ENCODE results near the gene STK11IP. TPM values are rescaled to one million over a fixed set of nuclear protein-coding genes. Genes with fewer than 3 reads are reported as not detected.

STK11IP gene
- total RNA-seq, 1 experiment from 2014 or later = 39.9 TPM

DNA sequence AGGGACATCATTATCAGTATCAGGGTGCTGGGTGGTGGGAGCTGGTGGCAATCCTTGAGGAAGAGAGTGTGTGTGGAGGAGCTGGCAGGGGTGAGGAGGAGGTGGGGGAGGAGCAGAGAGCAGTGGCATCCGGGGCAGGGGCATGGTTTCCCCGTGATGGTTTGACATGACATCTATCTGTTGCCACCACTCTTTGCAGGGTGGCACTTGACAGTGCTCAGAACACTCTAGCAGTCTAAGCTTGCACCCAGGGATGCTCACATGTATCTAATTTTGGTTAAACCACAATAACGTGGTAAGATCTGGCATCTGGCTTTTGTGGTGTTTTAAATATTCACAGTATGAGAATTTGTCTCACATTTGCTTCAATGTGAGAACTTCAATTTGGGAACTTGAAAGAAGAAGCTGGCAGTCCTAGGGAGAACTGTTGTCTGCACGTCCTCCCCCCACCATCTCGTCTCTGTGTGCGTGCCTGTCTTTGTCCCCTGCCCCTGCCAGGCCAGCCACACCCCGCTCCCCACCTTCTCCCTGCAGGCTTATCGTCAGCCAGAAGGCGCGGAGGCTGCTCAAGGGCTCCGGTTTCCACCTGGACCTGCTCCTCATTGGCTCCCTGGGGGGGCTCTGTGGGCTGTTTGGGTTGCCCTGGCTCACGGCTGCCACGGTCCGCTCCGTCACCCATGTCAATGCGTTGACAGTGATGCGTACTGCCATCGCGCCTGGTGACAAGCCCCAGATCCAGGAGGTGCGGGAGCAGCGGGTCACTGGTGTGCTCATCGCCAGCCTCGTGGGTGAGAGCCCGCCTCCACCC is 41.5 kb downstream of the STK11IP start (continued):
- TF ChIP-seq, protein P1, sequence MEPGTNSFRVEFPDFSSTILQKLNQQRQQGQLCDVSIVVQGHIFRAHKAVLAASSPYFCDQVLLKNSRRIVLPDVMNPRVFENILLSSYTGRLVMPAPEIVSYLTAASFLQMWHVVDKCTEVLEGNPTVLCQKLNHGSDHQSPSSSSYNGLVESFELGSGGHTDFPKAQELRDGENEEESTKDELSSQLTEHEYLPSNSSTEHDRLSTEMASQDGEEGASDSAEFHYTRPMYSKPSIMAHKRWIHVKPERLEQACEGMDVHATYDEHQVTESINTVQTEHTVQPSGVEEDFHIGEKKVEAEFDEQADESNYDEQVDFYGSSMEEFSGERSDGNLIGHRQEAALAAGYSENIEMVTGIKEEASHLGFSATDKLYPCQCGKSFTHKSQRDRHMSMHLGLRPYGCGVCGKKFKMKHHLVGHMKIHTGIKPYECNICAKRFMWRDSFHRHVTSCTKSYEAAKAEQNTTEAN (CRISPR knock-in tag; IDR thresholded peaks at IDR 0.05) = no peak
- no peak for TF ChIP-seq ZNF396 (CRISPR knock-in tag; IDR thresholded peaks at IDR 0.05; ENCODE audit: borderline replicate concordance)
- no peak for TF ChIP-seq CREB1 (CRISPR knock-in tag; IDR thresholded peaks at IDR 0.05)
- TF ChIP-seq ETV6 (CRISPR knock-in tag; IDR thresholded peaks at IDR 0.05) = no peak
- no peak for TF ChIP-seq FOXP4 (CRISPR knock-in tag; IDR thresholded peaks at IDR 0.05)
- TF ChIP-seq EMX1 (CRISPR knock-in tag; IDR thresholded peaks at IDR 0.05) = no peak
- TF ChIP-seq ZBTB21 (CRISPR knock-in tag; IDR thresholded peaks at IDR 0.05; ENCODE audit: borderline replicate concordance) = no peak
- no peak for TF ChIP-seq ZNF423 (CRISPR knock-in tag; IDR thresholded peaks at IDR 0.05)
- TF ChIP-seq, protein P2, sequence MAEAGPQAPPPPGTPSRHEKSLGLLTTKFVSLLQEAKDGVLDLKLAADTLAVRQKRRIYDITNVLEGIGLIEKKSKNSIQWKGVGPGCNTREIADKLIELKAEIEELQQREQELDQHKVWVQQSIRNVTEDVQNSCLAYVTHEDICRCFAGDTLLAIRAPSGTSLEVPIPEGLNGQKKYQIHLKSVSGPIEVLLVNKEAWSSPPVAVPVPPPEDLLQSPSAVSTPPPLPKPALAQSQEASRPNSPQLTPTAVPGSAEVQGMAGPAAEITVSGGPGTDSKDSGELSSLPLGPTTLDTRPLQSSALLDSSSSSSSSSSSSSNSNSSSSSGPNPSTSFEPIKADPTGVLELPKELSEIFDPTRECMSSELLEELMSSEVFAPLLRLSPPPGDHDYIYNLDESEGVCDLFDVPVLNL (CRISPR knock-in tag; IDR thresholded peaks at IDR 0.05; ENCODE audit: borderline replicate concordance, low read depth) = no peak

- ChIA-PET POLR2A (interaction anchor here (1.0 kb wide), 1 partner anchor 44 kb away, joined by 3 read pairs; no protein-coding TSS in a partner anchor), CTCF (interaction anchor here (1.3 to 6.8 kb wide), 13 partner anchors 11 to 103 kb away, joined by 4 to 72 read pairs (median 11); partner anchors contain the start of genes INHA, OBSL1 and SLC4A3)
- peaks cover 27% of the 10 kb centered on the region for H3K4me1 Mint-ChIP-seq
- DNase-seq (ENCODE audit: low spot score) (no peak), ATAC-seq (no peak)
- no peak overlapping the region for H3K27ac Mint-ChIP-seq
- H3K9me3 Mint-ChIP-seq = no peaks in the 10 kb centered on the region
- H3K36me3 Mint-ChIP-seq = no peaks in the 10 kb centered on the region
- peaks cover 6% of the 10 kb centered on the region; the same call in 1 of the 2 replicates for H3K27me3 Mint-ChIP-seq (ENCODE audit: low read depth)
- H3K4me3 Mint-ChIP-seq = no peak overlapping the region
- no peak for TF ChIP-seq ZNF138 (CRISPR knock-in tag; conservative IDR thresholded peaks at IDR 0.05)
- TF ChIP-seq, protein P3, sequence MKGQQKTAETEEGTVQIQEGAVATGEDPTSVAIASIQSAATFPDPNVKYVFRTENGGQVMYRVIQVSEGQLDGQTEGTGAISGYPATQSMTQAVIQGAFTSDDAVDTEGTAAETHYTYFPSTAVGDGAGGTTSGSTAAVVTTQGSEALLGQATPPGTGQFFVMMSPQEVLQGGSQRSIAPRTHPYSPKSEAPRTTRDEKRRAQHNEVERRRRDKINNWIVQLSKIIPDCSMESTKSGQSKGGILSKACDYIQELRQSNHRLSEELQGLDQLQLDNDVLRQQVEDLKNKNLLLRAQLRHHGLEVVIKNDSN (CRISPR knock-in tag; IDR thresholded peaks at IDR 0.05) = no peak
- TF ChIP-seq MYBL2 (CRISPR knock-in tag; IDR thresholded peaks at IDR 0.05) = no peak
- TF ChIP-seq KAT7 (CRISPR knock-in tag; IDR thresholded peaks at IDR 0.05; ENCODE audit: borderline replicate concordance) = no peak
- no peak for TF ChIP-seq EMX1 (CRISPR knock-in tag; IDR thresholded peaks at IDR 0.05)
- no peak for TF ChIP-seq TEAD1 (CRISPR knock-in tag; IDR thresholded peaks at IDR 0.05)
- no peak for TF ChIP-seq NR3C1 (CRISPR knock-in tag; conservative IDR thresholded peaks at IDR 0.05; ENCODE audit: low read depth)
- TF ChIP-seq OVOL2 (CRISPR knock-in tag; IDR thresholded peaks at IDR 0.05; ENCODE audit: borderline replicate concordance) = no peak
- no peak for TF ChIP-seq HMGA2 (CRISPR knock-in tag; IDR thresholded peaks at IDR 0.05)
- TF ChIP-seq, protein P4, sequence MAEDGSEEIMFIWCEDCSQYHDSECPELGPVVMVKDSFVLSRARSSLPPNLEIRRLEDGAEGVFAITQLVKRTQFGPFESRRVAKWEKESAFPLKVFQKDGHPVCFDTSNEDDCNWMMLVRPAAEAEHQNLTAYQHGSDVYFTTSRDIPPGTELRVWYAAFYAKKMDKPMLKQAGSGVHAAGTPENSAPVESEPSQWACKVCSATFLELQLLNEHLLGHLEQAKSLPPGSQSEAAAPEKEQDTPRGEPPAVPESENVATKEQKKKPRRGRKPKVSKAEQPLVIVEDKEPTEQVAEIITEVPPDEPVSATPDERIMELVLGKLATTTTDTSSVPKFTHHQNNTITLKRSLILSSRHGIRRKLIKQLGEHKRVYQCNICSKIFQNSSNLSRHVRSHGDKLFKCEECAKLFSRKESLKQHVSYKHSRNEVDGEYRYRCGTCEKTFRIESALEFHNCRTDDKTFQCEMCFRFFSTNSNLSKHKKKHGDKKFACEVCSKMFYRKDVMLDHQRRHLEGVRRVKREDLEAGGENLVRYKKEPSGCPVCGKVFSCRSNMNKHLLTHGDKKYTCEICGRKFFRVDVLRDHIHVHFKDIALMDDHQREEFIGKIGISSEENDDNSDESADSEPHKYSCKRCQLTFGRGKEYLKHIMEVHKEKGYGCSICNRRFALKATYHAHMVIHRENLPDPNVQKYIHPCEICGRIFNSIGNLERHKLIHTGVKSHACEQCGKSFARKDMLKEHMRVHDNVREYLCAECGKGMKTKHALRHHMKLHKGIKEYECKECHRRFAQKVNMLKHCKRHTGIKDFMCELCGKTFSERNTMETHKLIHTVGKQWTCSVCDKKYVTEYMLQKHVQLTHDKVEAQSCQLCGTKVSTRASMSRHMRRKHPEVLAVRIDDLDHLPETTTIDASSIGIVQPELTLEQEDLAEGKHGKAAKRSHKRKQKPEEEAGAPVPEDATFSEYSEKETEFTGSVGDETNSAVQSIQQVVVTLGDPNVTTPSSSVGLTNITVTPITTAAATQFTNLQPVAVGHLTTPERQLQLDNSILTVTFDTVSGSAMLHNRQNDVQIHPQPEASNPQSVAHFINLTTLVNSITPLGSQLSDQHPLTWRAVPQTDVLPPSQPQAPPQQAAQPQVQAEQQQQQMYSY (CRISPR knock-in tag; IDR thresholded peaks at IDR 0.05) = no peak
- TF ChIP-seq, protein P5, sequence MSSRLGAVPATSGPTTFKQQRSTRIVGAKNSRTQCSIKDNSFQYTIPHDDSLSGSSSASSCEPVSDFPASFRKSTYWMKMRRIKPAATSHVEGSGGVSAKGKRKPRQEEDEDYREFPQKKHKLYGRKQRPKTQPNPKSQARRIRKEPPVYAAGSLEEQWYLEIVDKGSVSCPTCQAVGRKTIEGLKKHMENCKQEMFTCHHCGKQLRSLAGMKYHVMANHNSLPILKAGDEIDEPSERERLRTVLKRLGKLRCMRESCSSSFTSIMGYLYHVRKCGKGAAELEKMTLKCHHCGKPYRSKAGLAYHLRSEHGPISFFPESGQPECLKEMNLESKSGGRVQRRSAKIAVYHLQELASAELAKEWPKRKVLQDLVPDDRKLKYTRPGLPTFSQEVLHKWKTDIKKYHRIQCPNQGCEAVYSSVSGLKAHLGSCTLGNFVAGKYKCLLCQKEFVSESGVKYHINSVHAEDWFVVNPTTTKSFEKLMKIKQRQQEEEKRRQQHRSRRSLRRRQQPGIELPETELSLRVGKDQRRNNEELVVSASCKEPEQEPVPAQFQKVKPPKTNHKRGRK (CRISPR knock-in tag; IDR thresholded peaks at IDR 0.05; ENCODE audit: borderline replicate concordance) = no peak
- no peak for TF ChIP-seq NFYB (CRISPR knock-in tag; conservative IDR thresholded peaks at IDR 0.05; ENCODE audit: low read depth)
- TF ChIP-seq, protein P6, sequence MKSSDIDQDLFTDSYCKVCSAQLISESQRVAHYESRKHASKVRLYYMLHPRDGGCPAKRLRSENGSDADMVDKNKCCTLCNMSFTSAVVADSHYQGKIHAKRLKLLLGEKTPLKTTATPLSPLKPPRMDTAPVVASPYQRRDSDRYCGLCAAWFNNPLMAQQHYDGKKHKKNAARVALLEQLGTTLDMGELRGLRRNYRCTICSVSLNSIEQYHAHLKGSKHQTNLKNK (CRISPR knock-in tag; IDR thresholded peaks at IDR 0.05) = no peak
Observed at GRCh38 chr2:219641390-219642068, 43.9 kb downstream of the STK11IP start.
